ENCODE results near the gene CSTF1.

CSTF1 gene

DNA sequence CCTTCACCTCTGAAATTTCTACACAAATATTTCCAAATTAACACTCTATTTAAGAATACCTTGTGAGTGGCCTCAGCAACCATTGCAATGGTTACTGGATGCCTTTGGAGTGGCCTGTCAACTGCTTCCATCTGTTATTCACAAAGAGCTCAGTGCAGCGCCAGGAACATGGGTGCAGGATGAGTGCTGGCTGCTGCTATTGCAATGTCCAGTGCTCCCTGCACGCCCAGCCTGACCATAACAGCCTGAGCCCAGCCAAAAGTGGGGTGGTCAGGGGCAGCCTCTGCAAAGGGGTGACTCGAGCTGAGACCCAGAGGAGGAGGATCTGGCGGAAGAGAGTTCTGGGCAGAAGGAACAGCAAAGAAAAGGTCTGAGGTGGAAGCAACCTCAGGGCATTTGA is 38.0 kb downstream of the CSTF1 start:
- H3K4me3 ChIP-seq (ENCODE audit: low read depth, low read length) = no peak overlapping the region
- TF ChIP-seq, protein P1, sequence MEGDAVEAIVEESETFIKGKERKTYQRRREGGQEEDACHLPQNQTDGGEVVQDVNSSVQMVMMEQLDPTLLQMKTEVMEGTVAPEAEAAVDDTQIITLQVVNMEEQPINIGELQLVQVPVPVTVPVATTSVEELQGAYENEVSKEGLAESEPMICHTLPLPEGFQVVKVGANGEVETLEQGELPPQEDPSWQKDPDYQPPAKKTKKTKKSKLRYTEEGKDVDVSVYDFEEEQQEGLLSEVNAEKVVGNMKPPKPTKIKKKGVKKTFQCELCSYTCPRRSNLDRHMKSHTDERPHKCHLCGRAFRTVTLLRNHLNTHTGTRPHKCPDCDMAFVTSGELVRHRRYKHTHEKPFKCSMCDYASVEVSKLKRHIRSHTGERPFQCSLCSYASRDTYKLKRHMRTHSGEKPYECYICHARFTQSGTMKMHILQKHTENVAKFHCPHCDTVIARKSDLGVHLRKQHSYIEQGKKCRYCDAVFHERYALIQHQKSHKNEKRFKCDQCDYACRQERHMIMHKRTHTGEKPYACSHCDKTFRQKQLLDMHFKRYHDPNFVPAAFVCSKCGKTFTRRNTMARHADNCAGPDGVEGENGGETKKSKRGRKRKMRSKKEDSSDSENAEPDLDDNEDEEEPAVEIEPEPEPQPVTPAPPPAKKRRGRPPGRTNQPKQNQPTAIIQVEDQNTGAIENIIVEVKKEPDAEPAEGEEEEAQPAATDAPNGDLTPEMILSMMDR (IDR thresholded peaks at IDR 0.05; ENCODE audit: insufficient read depth, low read depth, low read length, missing control alignments) = no peak
- DNase-seq (ENCODE audit: low read depth) = no peak

DNA sequence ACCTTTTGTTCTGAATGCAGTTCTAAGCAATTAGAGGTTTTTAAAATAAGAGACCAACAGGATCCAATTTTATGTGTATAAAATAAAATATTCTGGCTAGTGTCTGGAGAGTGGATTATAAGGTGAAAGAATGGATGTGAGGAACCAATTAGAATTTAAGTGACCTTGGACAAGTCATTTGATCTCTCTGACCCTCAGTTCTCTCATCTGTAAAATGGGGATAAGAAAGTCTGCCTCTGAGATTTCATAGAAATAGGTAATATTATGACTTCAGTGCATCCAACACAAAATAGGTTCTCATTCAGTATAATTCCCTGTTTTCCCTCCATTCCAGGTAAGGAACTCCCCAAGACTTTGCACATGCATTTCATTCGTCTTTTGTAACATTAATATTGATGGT is 38.5 kb downstream of the CSTF1 start:
- TF ChIP-seq, protein P1 (IDR thresholded peaks at IDR 0.05; ENCODE audit: insufficient read depth, low read depth, low read length, missing control alignments) = no peak
- no peak for DNase-seq (ENCODE audit: low read depth)
- H3K4me3 ChIP-seq (ENCODE audit: low read depth, low read length) = no peak overlapping the region

- H3K4me3 ChIP-seq (ENCODE audit: low read depth, low read length) = no peak overlapping the region
- TF ChIP-seq, protein P1 (IDR thresholded peaks at IDR 0.05; ENCODE audit: insufficient read depth, low read depth, low read length, missing control alignments) = no peak
- no peak for DNase-seq (ENCODE audit: low read depth)
Observed at GRCh38 chr20:56431471-56431870, 39.0 kb downstream of the CSTF1 start.

- no peak for DNase-seq (ENCODE audit: low read depth)
- TF ChIP-seq, protein P1 (IDR thresholded peaks at IDR 0.05; ENCODE audit: insufficient read depth, low read depth, low read length, missing control alignments) = no peak
- H3K4me3 ChIP-seq (ENCODE audit: low read depth, low read length) = no peak overlapping the region
Observed at GRCh38 chr20:56433221-56433879, 40.9 kb downstream of the CSTF1 start.

GRCh38 chr20:56433880-56434255 is 41.4 kb downstream of the CSTF1 start:
- H3K4me3 ChIP-seq (ENCODE audit: low read depth, low read length) = no peak overlapping the region
- DNase-seq (ENCODE audit: low read depth) = no peak

DNA sequence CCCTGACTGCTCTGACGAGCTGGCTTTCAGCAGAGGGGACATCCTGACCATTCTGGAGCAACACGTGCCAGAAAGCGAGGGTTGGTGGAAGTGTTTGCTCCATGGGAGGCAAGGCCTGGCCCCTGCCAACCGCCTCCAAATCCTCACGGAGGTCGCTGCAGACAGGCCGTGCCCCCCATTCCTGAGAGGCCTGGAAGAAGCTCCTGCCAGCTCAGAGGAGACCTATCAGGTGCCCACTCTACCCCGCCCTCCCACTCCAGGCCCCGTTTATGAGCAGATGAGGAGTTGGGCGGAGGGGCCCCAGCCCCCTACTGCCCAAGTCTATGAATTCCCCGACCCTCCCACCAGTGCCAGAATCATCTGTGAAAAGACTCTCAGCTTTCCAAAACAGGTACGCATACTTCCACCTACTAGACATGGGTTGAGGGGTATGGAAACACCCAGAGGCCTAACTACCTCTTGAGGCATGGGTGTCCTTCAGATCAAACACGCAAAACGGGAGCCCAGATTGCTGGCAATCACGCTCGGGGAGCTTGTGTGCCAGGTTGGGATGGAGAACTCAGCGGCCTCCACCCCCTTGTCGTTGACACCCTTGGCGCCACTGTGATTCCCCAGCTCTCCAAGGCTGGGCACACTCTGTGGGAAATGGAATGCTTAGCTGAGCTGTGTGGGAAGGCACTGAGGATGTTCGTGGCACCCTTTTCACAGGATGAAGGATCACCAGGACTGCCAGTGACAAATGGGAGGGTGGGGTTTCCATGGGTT is 44.9 kb downstream of the CSTF1 start:
- TF ChIP-seq, protein P1 (IDR thresholded peaks at IDR 0.05; ENCODE audit: insufficient read depth, low read depth, low read length, missing control alignments) = no peak
- no peak for DNase-seq (ENCODE audit: low read depth)
- no peak overlapping the region for H3K4me3 ChIP-seq (ENCODE audit: low read depth, low read length)

More at GRCh38 chr20:56433880-56434255, 41.4 kb downstream of the CSTF1 start:
- TF ChIP-seq, protein P1 (IDR thresholded peaks at IDR 0.05; ENCODE audit: insufficient read depth, low read depth, low read length, missing control alignments) = no peak

Measured in GM12865 (cell line).